NCI-H82 (cell line): ENCODE measurements around the gene TPSD1.
"Not testable (repeated sequence)": the region's sequence is repeated elsewhere in the genome, so short reads cannot be mapped to it uniquely, and the experiment has no call there.

Experiments used
- DNase-seq: peaks from one replicate; lab custom pipeline; 2025; lab: John Stamatoyannopoulos, UW

TPSD1 gene

GRCh38 chr16:1220841-1221627, 34.8 kb upstream of the TPSD1 start:
- DNase-seq = no peak

GRCh38 chr16:1221628-1222552, 34.0 kb upstream of the TPSD1 start:
- DNase-seq = no peak

- no peak for DNase-seq
Observed at GRCh38 chr16:1222553-1223354, 33.1 kb upstream of the TPSD1 start.

- no peak for DNase-seq
Observed at GRCh38 chr16:1223355-1224214, 32.3 kb upstream of the TPSD1 start.

- DNase-seq = no peak
Observed at GRCh38 chr16:1224558-1224957, 31.3 kb upstream of the TPSD1 start.

- DNase-seq = no peak
Observed at GRCh38 chr16:1225051-1225451, 30.8 kb upstream of the TPSD1 start, which contains the start of gene TPSG1. Gene TPSG1 (minus strand): TSS chr16:1225268. CDS start chr16:1225252, 16 bp downstream.

GRCh38 chr16:1225728-1226311, 30.0 kb upstream of the TPSD1 start:
- DNase-seq = not testable (repeated sequence)

GRCh38 chr16:1226692-1227091, 29.2 kb upstream of the TPSD1 start:
- DNase-seq = not testable (repeated sequence)

GRCh38 chr16:1228227-1228626, 27.6 kb upstream of the TPSD1 start:
- not testable (repeated sequence) for DNase-seq

- not testable (repeated sequence) for DNase-seq
Observed at GRCh38 chr16:1229476-1229875, 26.4 kb upstream of the TPSD1 start.

- not testable (repeated sequence) for DNase-seq
Observed at GRCh38 chr16:1230084-1230470, 25.8 kb upstream of the TPSD1 start, which contains the start of gene TPSB2. Gene TPSB2 (minus strand): TSS chr16:1230184. CDS start chr16:1229951, 233 bp downstream.

- DNase-seq = not testable (repeated sequence)
Observed at GRCh38 chr16:1230471-1231212, 25.2 kb upstream of the TPSD1 start.

- not testable (repeated sequence) for DNase-seq
Observed at GRCh38 chr16:1231301-1231700, 24.6 kb upstream of the TPSD1 start.

GRCh38 chr16:1232049-1232748, 23.7 kb upstream of the TPSD1 start:
- DNase-seq = not testable (repeated sequence)

GRCh38 chr16:1236659-1237058, 19.2 kb upstream of the TPSD1 start:
- not testable (repeated sequence) for DNase-seq

GRCh38 chr16:1237990-1238389, 17.9 kb upstream of the TPSD1 start:
- no peak for DNase-seq

GRCh38 chr16:1238909-1239308, 17.0 kb upstream of the TPSD1 start:
- DNase-seq = not testable (repeated sequence)

GRCh38 chr16:1239575-1239974, 16.3 kb upstream of the TPSD1 start:
- DNase-seq = not testable (repeated sequence)

GRCh38 chr16:1240436-1240835, 15.4 kb upstream of the TPSD1 start, which contains the start of gene TPSAB1:
Gene TPSAB1 (plus strand): TSS chr16:1240705. CDS start chr16:1240939, 234 bp downstream.
- not testable (repeated sequence) for DNase-seq
